Lower leg skin (tissue), 4 donors: ENCODE data around the gene B3GLCT. TPM values are rescaled to one million over a fixed set of nuclear protein-coding genes. Genes with fewer than 3 reads are reported as not detected.

Experiments used
- DNase-seq, 2 donors: peaks; one replicate each; pipeline ENCODE4 v3.0.0-alpha.2; 2019; ENCODE audit warnings: low spot score in 2 of 2
- H3K4me3 ChIP-seq: fragments of 200-600 bp; sonication (generic); 2 replicates; pipeline ENCODE4 v1.5.1; 2017; ENCODE audit warnings: mild to moderate bottlenecking, low read depth; ENCODE audit not compliant: poor library complexity, severe bottlenecking
- POLR2A ChIP-seq, 2 donors: fragments of 450-650 bp; IDR thresholded peaks; one replicate each; pipeline ENCODE4 v1.6.1; 2016 to 2017; ENCODE audit warnings: antibody characterized with exemption in 2 of 2, mild to moderate bottlenecking in 1 of 2, moderate library complexity in 1 of 2
- WGBS, 2 donors: methylation state at CpG; one replicate each; pipeline ENCODE4 v1.1.5; 2018; 5-methylcytosine and 5-hydroxymethylcytosine counted together
- intact Hi-C: fragments of 100-400 bp; cut with DNase I; formaldehyde crosslinking; loops from one replicate; pipeline ENCODE4 v1.15.0; 2023; ENCODE audit warnings: low total_unique reads
- total RNA-seq, 4 donors: library from RNA; depleted of rRNA; stranded (reverse); fragments of >200 nt; gene quantifications; one replicate each; pipeline ENCODE4 v1.1.0, GENCODE V29; 2016
- TF ChIP-seq, protein P1 (sequence below), 3 donors: fragments of 450-650 bp; IDR thresholded peaks; one replicate each; pipeline ENCODE4 v1.5.1; 2016; ENCODE audit warnings: antibody characterized with exemption in 3 of 3, mild to moderate bottlenecking in 3 of 3, moderate library complexity in 2 of 3

Gene B3GLCT
- total RNA-seq, 4 donors from 2014 or later = 3.2 to 9.1 (median 6.2) TPM

DNA sequence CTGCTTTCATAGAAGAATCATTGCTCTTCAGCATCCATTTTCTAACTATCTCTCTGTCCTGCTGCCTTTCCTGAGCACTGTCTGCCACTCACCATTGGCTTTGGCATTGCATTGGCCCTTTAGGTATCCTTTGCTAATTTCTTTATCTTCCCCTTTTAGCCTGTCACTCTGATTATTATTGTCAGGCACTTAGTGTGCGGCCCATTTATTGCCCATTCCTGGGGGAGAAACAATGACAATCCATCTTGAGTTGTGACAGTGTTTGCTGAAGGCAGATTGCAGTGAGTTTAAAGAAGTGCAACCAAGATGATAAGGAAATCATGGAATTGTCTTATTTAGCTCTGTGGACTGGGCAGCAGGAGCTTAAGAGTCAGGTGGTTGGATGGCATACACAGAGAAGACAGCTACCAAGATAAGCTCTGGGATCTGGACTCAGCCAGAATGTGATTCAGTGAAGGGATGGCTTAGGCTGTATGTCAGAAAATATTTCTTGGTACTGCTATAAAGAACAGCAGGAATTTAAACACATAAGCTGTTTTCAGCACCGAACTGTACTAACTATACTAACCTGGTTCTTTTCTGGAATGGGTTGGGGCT is 25.3 kb downstream of the B3GLCT start:
- H3K4me3 ChIP-seq = no peak overlapping the region
- TF ChIP-seq, protein P1, sequence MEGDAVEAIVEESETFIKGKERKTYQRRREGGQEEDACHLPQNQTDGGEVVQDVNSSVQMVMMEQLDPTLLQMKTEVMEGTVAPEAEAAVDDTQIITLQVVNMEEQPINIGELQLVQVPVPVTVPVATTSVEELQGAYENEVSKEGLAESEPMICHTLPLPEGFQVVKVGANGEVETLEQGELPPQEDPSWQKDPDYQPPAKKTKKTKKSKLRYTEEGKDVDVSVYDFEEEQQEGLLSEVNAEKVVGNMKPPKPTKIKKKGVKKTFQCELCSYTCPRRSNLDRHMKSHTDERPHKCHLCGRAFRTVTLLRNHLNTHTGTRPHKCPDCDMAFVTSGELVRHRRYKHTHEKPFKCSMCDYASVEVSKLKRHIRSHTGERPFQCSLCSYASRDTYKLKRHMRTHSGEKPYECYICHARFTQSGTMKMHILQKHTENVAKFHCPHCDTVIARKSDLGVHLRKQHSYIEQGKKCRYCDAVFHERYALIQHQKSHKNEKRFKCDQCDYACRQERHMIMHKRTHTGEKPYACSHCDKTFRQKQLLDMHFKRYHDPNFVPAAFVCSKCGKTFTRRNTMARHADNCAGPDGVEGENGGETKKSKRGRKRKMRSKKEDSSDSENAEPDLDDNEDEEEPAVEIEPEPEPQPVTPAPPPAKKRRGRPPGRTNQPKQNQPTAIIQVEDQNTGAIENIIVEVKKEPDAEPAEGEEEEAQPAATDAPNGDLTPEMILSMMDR (IDR thresholded peaks at IDR 0.05) = no peak
- no peak for TF ChIP-seq POLR2A (IDR thresholded peaks at IDR 0.05)
- no peak for DNase-seq
- 70 to 100% methylated on average over 2 of the region's 2 CpGs for WGBS, 2 donors
- intact Hi-C loops = no loop called here

DNA sequence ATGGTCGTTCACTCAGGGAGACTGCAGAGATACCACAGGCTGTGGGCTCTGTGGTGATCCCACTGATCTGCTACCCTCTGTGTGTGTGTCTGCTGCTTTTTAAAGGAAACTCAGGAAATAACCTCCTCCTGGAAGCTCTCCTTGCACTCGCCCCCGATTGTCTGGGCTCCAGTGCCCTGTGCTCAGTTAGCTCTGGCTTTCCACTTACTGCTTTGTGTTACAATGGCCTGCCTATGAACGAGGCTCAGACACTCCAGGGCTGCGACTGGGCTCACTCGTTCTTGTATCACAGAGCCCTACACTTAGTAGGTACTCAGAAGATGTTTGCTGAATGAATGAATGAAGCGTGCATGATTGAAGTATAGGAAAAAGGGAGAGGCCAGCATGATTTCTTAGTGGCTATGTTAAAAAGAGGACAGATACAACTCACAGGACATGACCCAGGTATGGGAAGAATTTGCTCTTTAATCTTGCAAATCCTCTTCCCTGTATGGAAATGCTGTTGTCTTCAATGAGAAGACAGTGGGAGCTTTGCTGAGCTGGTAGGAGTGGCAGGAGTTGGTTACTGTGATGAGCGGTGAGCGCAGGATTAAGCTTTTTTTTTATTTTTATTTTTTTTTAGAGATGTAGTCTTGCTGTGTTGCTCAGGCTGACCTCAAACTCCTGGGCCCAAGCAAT is 26.4 kb downstream of the B3GLCT start:
- intact Hi-C loops = no loop called here
- H3K4me3 ChIP-seq = no peak overlapping the region
- TF ChIP-seq, protein P1 (IDR thresholded peaks at IDR 0.05) = no peak
- no peak for TF ChIP-seq POLR2A (IDR thresholded peaks at IDR 0.05)
- no peak for DNase-seq
- 95 to 96% methylated on average over 9 of the region's 9 CpGs for WGBS, 2 donors

DNA sequence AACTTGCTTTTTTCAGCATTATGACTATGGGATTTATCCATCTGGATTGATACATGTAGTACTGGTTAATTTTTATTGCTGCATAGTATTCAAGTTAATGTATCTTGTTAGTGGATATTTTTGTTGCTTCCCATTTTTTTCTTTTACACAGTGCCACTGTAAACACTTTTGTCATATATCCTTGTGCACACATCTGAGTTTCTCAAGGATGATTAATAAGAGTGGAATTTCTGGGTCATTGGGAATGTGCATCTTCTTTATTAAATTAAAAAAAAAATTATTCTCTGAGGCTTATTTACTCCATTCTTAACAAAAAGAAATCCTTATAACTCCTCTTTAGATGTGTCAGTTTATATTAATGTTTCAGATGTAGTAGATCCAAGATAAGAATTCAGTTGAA is 27.3 kb downstream of the B3GLCT start:
- intact Hi-C loops = no loop called here
- H3K4me3 ChIP-seq = no peak overlapping the region
- TF ChIP-seq POLR2A (IDR thresholded peaks at IDR 0.05) = no peak
- TF ChIP-seq, protein P1 (IDR thresholded peaks at IDR 0.05) = no peak
- DNase-seq = no peak

DNA sequence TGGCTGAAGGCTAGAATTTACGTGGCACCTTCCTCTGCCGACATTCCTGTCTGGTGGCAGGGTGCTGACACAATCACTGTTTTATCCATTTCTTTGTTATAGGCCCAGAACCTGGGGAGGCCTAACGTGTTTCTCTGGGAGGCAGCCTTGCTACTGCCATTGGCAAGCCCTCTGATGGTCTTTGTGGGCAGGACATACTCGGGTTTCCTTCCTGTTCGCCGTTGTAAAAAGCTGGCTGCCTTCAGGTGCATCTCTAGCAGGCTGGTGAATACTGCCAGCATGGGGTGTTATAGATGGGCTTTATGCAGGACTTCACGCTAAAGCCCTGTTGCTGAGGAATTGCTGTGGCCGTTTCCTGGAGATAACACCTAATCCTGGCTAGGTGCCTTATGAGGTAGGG is 28.1 kb downstream of the B3GLCT start:
- DNase-seq = no peak
- H3K4me3 ChIP-seq = no peak overlapping the region
- WGBS, 2 donors = 79 to 80% methylated on average over 8 of the region's 8 CpGs
- no peak for TF ChIP-seq POLR2A (IDR thresholded peaks at IDR 0.05)
- TF ChIP-seq, protein P1 (IDR thresholded peaks at IDR 0.05) = no peak
- intact Hi-C loops = no loop called here

DNA sequence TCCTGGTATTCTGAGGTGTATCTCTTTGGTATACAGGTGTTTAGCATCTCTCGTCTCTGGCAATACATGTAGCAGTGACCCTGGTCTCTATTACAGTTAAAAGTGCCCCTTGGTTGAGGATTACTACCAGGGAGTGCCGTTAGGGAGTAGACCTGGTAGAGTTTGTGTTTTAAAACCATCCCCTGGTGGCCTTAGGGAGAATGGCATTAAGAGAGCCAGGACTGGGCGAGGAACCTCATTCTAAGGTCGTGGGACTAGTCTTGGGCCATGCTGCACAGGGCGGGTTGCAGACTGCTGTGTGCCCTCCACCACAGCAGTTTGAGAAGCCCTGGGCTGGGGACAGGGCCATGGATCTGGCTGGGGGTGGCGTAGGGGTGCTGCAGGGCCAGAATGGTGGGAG is 35.0 kb downstream of the B3GLCT start:
- DNase-seq = no peak
- intact Hi-C loops = loop anchor here (10.0 kb wide), 1 partner anchor 190 kb away; no protein-coding TSS in a partner anchor
- TF ChIP-seq, protein P1 (IDR thresholded peaks at IDR 0.05) = no peak
- TF ChIP-seq POLR2A (IDR thresholded peaks at IDR 0.05) = no peak

More for the DNA sequence above, 35.0 kb downstream of the B3GLCT start:
- 72 to 78% methylated on average over 6 of the region's 6 CpGs for WGBS, 2 donors
- no peak overlapping the region for H3K4me3 ChIP-seq
